ENCODE measurements around the gene TPPP3.

Gene TPPP3

GRCh38 chr16:67342616-67343015 lies 50.7 kb downstream of the TPPP3 start:
- DNase-seq (ENCODE audit: low read depth), result no peak

- no peak for DNase-seq (ENCODE audit: low read depth)
These were observed 52.0 kb downstream of the TPPP3 start for GRCh38 chr16:67341250-67341649.

Measured in activated T-helper 1 cell treated with Interleukin-2 at 50 U/mL for 16 hours (primary cell).